ENCODE results near the gene CDADC1.

DNA sequence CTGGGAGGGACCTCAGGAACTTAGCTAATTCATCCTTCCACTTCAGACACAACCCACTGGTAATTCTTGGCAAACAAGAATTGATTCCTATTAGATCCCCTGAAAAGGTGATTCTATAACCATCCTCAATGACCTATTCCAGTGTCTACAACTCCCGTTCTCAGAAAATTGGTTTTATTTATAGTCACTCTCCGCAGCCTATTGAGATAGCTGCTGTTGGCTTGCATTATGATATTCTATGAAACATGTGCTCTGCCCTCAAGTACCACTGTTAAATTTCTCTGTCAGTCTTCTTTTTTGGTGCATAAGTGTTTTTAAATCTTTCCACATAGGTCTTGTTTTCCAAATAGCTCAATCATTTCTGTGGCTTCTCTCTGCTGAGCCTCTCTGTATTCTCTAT is 75.0 kb downstream of the CDADC1 start:
- no peak for TF ChIP-seq JUND (IDR thresholded peaks at IDR 0.05)
- no peak for TF ChIP-seq CTCF (IDR thresholded peaks at IDR 0.05)
- TF ChIP-seq RAD21 (IDR thresholded peaks at IDR 0.05; ENCODE audit: low read length): no peak
- TF ChIP-seq MAX (IDR thresholded peaks at IDR 0.05; ENCODE audit: low read depth): no peak
- TF ChIP-seq POLR2AphosphoS5 (IDR thresholded peaks at IDR 0.05; ENCODE audit: low read depth, low read length): no peak
- no peak for TF ChIP-seq RFX5 (IDR thresholded peaks at IDR 0.05; ENCODE audit: low read length)
- TF ChIP-seq NFIC (IDR thresholded peaks at IDR 0.05; ENCODE audit: borderline replicate concordance): no peak
- TF ChIP-seq FOXM1 (IDR thresholded peaks at IDR 0.05; ENCODE audit: low read depth): no peak
- TF ChIP-seq RCOR1 (IDR thresholded peaks at IDR 0.05; ENCODE audit: low read length): no peak
- TF ChIP-seq, protein P1, sequence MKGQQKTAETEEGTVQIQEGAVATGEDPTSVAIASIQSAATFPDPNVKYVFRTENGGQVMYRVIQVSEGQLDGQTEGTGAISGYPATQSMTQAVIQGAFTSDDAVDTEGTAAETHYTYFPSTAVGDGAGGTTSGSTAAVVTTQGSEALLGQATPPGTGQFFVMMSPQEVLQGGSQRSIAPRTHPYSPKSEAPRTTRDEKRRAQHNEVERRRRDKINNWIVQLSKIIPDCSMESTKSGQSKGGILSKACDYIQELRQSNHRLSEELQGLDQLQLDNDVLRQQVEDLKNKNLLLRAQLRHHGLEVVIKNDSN (IDR thresholded peaks at IDR 0.05; ENCODE audit: borderline replicate concordance, low read depth): no peak
- TF ChIP-seq EP300 (IDR thresholded peaks at IDR 0.05; ENCODE audit: borderline replicate concordance in 1 of 2, low read depth in 1 of 2, low read length in 1 of 2): no peak
- TF ChIP-seq GABPA (IDR thresholded peaks at IDR 0.05; ENCODE audit: low read depth): no peak

Measured in SK-N-SH (cell line).